K562 (cell line): ENCODE data around the gene MAGOHB. TPM values are rescaled to one million over a fixed set of nuclear protein-coding genes. Genes with fewer than 3 reads are reported as not detected.

ENCODE experiments used
- BHLHE40 ChIP-seq: IDR thresholded peaks from 2 replicates; pipeline ENCODE4 v1.6.1; 2011; ENCODE audit warnings: low read length, improper control_type of control experiment
- CAMTA2 ChIP-seq: fragments of 250-450 bp; sonication (Bioruptor Pico); conservative IDR thresholded peaks from 2 replicates; pipeline ENCODE4 v1.5.1; 2022
- EWSR1 ChIP-seq: fragments of 450-650 bp; IDR thresholded peaks from 2 replicates; pipeline ENCODE4 v1.6.1; 2018; ENCODE audit warnings: borderline replicate concordance, mild to moderate bottlenecking, low read depth, moderate library complexity; ENCODE audit not compliant: partially characterized antibody
- FOXA1 ChIP-seq: fragments of 450-650 bp; IDR thresholded peaks from 2 replicates; pipeline ENCODE4 v1.6.1; 2016; ENCODE audit warnings: mild to moderate bottlenecking, borderline replicate concordance
- PCBP1 ChIP-seq: fragments of 200-400 bp; formaldehyde crosslinking; IDR thresholded peaks from 2 replicates; pipeline ENCODE4 v1.6.1; 2018; ENCODE audit warnings: mild to moderate bottlenecking, low read depth, low read length; ENCODE audit not compliant: poor library complexity, severe bottlenecking
- PHF21A ChIP-seq: fragments of 450-650 bp; IDR thresholded peaks from 2 replicates; pipeline ENCODE4 v1.6.1; 2017; ENCODE audit warnings: low read depth, borderline replicate concordance
- SIRT6 ChIP-seq: IDR thresholded peaks from one replicate; pipeline ENCODE4 v1.6.1; 2012; ENCODE audit warnings: low read depth, mild to moderate bottlenecking, control low read depth, inconsistent platforms, low read length, moderate library complexity
- polyA plus RNA-seq, 8 experiments: library from polyadenylated mRNA; depleted of rRNA in 4 of 8; stranded (reverse) in 5 of 8; unstranded in 3 of 8; fragments of >200 nt; fragmentation: Nextera tagmentation in 2 of 8; fragmentation: Illumina TruSeq in 1 of 8; extraction: Ambion mirVana in 2 of 8; extraction: Trizol in 1 of 8; gene quantifications; 2 replicates each; pipeline versions ENCODE4 v1.2.1 to v1.2.3, GENCODE V29; 2011 to 2014; ENCODE audit warnings: inconsistent platforms in 1 of 8, missing spikeins in 1 of 8
- total RNA-seq, 7 experiments: library from RNA; depleted of rRNA in 6 of 7; stranded (reverse); fragments of >200 nt in 6 of 7; fragmentation: Illumina TruSeq in 2 of 7; extraction: Trizol in 2 of 7; gene quantifications; 2 replicates each; pipeline versions ENCODE4 v1.2.1 to v1.2.3, GENCODE V29; 2011 to 2021; ENCODE audit warnings: low replicate concordance in 1 of 7
- TF ChIP-seq, protein P1 (sequence below): fragments of 450-650 bp; formaldehyde crosslinking; IDR thresholded peaks from 2 replicates; pipeline ENCODE4 v1.4.0; 2020; ENCODE audit warnings: mild to moderate bottlenecking, mixed read lengths
- TF ChIP-seq, protein P2 (sequence below), 2 experiments: fragments of 450-650 bp in 1 of 2; sonication (generic) in 1 of 2; formaldehyde crosslinking in 1 of 2; IDR thresholded peaks in 1 of 2; conservative IDR thresholded peaks in 1 of 2; 2 replicates each; pipeline versions ENCODE4 v1.6.1 to v1.8.1; 2016 to 2023; ENCODE audit warnings: mild to moderate bottlenecking in 2 of 2, moderate library complexity in 2 of 2, inconsistent platforms in 1 of 2, missing genetic modification reagents in 1 of 2
- TF ChIP-seq, protein P3 (sequence below): fragments of 450-650 bp; formaldehyde crosslinking; conservative IDR thresholded peaks from 2 replicates; pipeline ENCODE4 v1.4.0; 2022; ENCODE audit warnings: mild to moderate bottlenecking, missing genetic modification characterization
- TF ChIP-seq, protein P4 (sequence below): fragments of 450-650 bp; IDR thresholded peaks from 2 replicates; pipeline ENCODE4 v1.6.1; 2016; ENCODE audit warnings: mild to moderate bottlenecking, moderate library complexity

The MAGOHB gene
- total and polyA plus RNA-seq, 9 of the 15 experiments (the other 6 are each of a cell fraction or from before 2014, with no cell fraction given) = 34.5 to 177 (median 85.4) TPM

DNA sequence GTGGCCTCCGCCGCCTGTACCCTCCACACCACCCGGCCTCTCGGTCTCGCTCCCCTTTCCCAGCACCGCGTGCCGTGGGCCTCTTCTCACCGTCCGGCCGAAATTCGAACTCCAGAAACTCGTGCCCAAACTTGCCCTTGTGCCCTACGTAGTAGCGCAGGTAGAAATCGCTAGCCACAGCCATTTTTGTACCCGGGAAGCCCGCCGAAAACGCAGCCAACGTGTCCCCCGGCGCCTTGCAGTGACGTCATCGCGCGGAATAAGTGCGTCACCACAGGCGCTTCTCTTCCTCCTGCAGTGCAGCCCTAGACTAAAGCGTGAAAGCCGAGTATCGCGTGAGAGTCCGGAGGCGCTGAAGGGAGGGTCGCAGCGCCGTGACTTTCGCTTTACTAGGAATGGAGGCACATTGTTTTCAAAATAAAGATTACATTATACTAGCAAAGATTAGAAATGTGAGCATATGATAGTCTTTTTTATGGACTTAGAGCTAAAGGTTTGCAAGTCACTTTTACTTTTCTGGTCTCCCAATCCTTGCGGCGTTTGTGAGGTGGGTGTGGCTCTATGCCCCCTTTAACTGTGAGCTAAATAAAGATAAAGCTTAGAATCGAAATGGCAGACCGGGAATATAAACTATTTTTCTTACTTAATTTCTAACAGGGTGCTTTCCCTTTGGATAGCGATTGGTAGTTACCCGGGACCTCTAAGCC, at the start of gene MAGOHB (continued):
- no peak for TF ChIP-seq FOXA1
- TF ChIP-seq CAMTA2 = no peak
- TF ChIP-seq, protein P1, sequence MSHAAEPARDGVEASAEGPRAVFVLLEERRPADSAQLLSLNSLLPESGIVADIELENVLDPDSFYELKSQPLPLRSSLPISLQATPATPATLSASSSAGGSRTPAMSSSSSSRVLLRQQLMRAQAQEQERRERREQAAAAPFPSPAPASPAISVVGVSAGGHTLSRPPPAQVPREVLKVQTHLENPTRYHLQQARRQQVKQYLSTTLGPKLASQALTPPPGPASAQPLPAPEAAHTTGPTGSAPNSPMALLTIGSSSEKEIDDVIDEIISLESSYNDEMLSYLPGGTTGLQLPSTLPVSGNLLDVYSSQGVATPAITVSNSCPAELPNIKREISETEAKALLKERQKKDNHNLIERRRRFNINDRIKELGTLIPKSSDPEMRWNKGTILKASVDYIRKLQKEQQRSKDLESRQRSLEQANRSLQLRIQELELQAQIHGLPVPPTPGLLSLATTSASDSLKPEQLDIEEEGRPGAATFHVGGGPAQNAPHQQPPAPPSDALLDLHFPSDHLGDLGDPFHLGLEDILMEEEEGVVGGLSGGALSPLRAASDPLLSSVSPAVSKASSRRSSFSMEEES (CRISPR knock-in tag) = no peak
- peak; percentile 72 for TF ChIP-seq BHLHE40
- no peak for TF ChIP-seq PHF21A
- TF ChIP-seq, protein P2, sequence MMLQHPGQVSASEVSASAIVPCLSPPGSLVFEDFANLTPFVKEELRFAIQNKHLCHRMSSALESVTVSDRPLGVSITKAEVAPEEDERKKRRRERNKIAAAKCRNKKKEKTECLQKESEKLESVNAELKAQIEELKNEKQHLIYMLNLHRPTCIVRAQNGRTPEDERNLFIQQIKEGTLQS (IDR thresholded peaks at IDR 0.05) = peak; percentile 100
- TF ChIP-seq, protein P2 (CRISPR knock-in tag; conservative IDR thresholded peaks at IDR 0.05) = no peak
- TF ChIP-seq PCBP1 = no peak
- no peak for TF ChIP-seq EWSR1
- TF ChIP-seq, protein P3, sequence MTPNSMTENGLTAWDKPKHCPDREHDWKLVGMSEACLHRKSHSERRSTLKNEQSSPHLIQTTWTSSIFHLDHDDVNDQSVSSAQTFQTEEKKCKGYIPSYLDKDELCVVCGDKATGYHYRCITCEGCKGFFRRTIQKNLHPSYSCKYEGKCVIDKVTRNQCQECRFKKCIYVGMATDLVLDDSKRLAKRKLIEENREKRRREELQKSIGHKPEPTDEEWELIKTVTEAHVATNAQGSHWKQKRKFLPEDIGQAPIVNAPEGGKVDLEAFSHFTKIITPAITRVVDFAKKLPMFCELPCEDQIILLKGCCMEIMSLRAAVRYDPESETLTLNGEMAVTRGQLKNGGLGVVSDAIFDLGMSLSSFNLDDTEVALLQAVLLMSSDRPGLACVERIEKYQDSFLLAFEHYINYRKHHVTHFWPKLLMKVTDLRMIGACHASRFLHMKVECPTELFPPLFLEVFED (CRISPR knock-in tag) = no peak
- no peak for TF ChIP-seq SIRT6
- TF ChIP-seq, protein P4, sequence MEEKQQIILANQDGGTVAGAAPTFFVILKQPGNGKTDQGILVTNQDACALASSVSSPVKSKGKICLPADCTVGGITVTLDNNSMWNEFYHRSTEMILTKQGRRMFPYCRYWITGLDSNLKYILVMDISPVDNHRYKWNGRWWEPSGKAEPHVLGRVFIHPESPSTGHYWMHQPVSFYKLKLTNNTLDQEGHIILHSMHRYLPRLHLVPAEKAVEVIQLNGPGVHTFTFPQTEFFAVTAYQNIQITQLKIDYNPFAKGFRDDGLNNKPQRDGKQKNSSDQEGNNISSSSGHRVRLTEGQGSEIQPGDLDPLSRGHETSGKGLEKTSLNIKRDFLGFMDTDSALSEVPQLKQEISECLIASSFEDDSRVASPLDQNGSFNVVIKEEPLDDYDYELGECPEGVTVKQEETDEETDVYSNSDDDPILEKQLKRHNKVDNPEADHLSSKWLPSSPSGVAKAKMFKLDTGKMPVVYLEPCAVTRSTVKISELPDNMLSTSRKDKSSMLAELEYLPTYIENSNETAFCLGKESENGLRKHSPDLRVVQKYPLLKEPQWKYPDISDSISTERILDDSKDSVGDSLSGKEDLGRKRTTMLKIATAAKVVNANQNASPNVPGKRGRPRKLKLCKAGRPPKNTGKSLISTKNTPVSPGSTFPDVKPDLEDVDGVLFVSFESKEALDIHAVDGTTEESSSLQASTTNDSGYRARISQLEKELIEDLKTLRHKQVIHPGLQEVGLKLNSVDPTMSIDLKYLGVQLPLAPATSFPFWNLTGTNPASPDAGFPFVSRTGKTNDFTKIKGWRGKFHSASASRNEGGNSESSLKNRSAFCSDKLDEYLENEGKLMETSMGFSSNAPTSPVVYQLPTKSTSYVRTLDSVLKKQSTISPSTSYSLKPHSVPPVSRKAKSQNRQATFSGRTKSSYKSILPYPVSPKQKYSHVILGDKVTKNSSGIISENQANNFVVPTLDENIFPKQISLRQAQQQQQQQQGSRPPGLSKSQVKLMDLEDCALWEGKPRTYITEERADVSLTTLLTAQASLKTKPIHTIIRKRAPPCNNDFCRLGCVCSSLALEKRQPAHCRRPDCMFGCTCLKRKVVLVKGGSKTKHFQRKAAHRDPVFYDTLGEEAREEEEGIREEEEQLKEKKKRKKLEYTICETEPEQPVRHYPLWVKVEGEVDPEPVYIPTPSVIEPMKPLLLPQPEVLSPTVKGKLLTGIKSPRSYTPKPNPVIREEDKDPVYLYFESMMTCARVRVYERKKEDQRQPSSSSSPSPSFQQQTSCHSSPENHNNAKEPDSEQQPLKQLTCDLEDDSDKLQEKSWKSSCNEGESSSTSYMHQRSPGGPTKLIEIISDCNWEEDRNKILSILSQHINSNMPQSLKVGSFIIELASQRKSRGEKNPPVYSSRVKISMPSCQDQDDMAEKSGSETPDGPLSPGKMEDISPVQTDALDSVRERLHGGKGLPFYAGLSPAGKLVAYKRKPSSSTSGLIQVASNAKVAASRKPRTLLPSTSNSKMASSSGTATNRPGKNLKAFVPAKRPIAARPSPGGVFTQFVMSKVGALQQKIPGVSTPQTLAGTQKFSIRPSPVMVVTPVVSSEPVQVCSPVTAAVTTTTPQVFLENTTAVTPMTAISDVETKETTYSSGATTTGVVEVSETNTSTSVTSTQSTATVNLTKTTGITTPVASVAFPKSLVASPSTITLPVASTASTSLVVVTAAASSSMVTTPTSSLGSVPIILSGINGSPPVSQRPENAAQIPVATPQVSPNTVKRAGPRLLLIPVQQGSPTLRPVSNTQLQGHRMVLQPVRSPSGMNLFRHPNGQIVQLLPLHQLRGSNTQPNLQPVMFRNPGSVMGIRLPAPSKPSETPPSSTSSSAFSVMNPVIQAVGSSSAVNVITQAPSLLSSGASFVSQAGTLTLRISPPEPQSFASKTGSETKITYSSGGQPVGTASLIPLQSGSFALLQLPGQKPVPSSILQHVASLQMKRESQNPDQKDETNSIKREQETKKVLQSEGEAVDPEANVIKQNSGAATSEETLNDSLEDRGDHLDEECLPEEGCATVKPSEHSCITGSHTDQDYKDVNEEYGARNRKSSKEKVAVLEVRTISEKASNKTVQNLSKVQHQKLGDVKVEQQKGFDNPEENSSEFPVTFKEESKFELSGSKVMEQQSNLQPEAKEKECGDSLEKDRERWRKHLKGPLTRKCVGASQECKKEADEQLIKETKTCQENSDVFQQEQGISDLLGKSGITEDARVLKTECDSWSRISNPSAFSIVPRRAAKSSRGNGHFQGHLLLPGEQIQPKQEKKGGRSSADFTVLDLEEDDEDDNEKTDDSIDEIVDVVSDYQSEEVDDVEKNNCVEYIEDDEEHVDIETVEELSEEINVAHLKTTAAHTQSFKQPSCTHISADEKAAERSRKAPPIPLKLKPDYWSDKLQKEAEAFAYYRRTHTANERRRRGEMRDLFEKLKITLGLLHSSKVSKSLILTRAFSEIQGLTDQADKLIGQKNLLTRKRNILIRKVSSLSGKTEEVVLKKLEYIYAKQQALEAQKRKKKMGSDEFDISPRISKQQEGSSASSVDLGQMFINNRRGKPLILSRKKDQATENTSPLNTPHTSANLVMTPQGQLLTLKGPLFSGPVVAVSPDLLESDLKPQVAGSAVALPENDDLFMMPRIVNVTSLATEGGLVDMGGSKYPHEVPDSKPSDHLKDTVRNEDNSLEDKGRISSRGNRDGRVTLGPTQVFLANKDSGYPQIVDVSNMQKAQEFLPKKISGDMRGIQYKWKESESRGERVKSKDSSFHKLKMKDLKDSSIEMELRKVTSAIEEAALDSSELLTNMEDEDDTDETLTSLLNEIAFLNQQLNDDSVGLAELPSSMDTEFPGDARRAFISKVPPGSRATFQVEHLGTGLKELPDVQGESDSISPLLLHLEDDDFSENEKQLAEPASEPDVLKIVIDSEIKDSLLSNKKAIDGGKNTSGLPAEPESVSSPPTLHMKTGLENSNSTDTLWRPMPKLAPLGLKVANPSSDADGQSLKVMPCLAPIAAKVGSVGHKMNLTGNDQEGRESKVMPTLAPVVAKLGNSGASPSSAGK = peak; percentile 73
